ENCODE data around the gene ANGPTL8.

ANGPTL8 gene

GRCh38 chr19:11237321-11237720 lies 2.1 kb upstream of the ANGPTL8 start:
- TF ChIP-seq CTCF (conservative IDR thresholded peaks at IDR 0.05; ENCODE audit: low read length), result no peak
- no peak for DNase-seq (ENCODE audit: low read depth)
- no peak overlapping the region for H3K4me3 ChIP-seq (ENCODE audit: low read length)

- no peak for DNase-seq (ENCODE audit: low read depth)
- no peak for TF ChIP-seq CTCF (conservative IDR thresholded peaks at IDR 0.05; ENCODE audit: low read length)
- H3K4me3 ChIP-seq (ENCODE audit: low read length), result no peak overlapping the region
These were observed 1.4 kb upstream of the ANGPTL8 start for GRCh38 chr19:11238041-11238440.

GRCh38 chr19:11238781-11239376 lies 540 bp upstream of the ANGPTL8 start:
- H3K4me3 ChIP-seq (ENCODE audit: low read length), result no peak overlapping the region
- no peak for TF ChIP-seq CTCF (conservative IDR thresholded peaks at IDR 0.05; ENCODE audit: low read length)
- no peak for DNase-seq (ENCODE audit: low read depth)

- DNase-seq (ENCODE audit: low read depth), result no peak
- no peak overlapping the region for H3K4me3 ChIP-seq (ENCODE audit: low read length)
- no peak for TF ChIP-seq CTCF (conservative IDR thresholded peaks at IDR 0.05; ENCODE audit: low read length)
These were observed 607 bp downstream of the ANGPTL8 start for GRCh38 chr19:11240008-11240444.

- H3K4me3 ChIP-seq (ENCODE audit: low read length), result no peak overlapping the region
- no peak for TF ChIP-seq CTCF (conservative IDR thresholded peaks at IDR 0.05; ENCODE audit: low read length)
- no peak for DNase-seq (ENCODE audit: low read depth)
These were observed 2.6 kb downstream of the ANGPTL8 start for GRCh38 chr19:11242025-11242424.

- peak; percentile 66 for DNase-seq (ENCODE audit: low read depth)
- no peak overlapping the region for H3K4me3 ChIP-seq (ENCODE audit: low read length)
- TF ChIP-seq CTCF (conservative IDR thresholded peaks at IDR 0.05; ENCODE audit: low read length), result peak; percentile 54
These were observed 3.7 kb downstream of the ANGPTL8 start for GRCh38 chr19:11242864-11243797.

GRCh38 chr19:11243798-11244169 lies 4.4 kb downstream of the ANGPTL8 start:
- no peak for DNase-seq (ENCODE audit: low read depth)
- H3K4me3 ChIP-seq (ENCODE audit: low read length), result no peak overlapping the region
- no peak for TF ChIP-seq CTCF (conservative IDR thresholded peaks at IDR 0.05; ENCODE audit: low read length)

All from AG10803 (cell line).